Panc1 (cell line): ENCODE measurements around the gene ITFG2.

Experiments
- POLR2AphosphoS5 ChIP-seq: IDR thresholded peaks from 2 replicates; pipeline ENCODE4 v1.6.1; 2012; ENCODE audit warnings: mild to moderate bottlenecking, low read depth, low read length, moderate library complexity
- TF ChIP-seq, protein P1 (sequence below), 2 experiments: IDR thresholded peaks; 2 replicates each; pipeline ENCODE4 v1.6.1; 2011 to 2012; ENCODE audit warnings: low read depth in 2 of 2, control low read depth in 1 of 2, low read length in 1 of 2, mild to moderate bottlenecking in 1 of 2, moderate library complexity in 1 of 2; ENCODE audit not compliant: insufficient read depth in 1 of 2
- TF ChIP-seq, protein P2 (sequence below): fragments of 450-650 bp; IDR thresholded peaks from 2 replicates; pipeline ENCODE4 v1.5.1; 2017; ENCODE audit warnings: mild to moderate bottlenecking

DNA sequence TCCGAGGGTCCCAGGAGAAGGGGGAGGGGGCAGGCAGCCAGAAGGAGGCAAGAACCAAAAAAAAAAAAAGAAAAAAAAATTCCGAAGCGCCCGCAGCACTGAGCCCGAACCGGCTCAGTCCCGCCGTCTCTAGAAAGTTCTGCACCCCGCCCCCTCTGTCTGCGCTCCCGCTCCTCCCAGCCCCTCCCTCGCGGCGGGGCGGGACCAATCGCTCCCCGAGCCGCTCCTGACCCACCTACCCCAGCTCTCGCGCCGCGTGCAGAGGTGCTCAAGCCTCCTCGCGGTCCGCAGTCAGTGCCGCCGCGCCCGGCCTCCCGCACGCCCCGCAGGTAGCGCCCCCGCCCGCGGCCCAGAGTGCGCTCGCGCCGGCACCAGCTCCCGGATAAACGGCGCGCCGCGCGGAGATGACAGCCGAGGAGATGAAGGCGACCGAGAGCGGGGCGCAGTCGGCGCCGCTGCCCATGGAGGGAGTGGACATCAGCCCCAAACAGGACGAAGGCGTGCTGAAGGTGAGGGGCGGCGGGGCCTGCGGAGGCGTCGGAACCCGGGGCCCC lies 17.7 kb upstream of the ITFG2 start, which contains the start of gene FKBP4:
- TF ChIP-seq, protein P1, sequence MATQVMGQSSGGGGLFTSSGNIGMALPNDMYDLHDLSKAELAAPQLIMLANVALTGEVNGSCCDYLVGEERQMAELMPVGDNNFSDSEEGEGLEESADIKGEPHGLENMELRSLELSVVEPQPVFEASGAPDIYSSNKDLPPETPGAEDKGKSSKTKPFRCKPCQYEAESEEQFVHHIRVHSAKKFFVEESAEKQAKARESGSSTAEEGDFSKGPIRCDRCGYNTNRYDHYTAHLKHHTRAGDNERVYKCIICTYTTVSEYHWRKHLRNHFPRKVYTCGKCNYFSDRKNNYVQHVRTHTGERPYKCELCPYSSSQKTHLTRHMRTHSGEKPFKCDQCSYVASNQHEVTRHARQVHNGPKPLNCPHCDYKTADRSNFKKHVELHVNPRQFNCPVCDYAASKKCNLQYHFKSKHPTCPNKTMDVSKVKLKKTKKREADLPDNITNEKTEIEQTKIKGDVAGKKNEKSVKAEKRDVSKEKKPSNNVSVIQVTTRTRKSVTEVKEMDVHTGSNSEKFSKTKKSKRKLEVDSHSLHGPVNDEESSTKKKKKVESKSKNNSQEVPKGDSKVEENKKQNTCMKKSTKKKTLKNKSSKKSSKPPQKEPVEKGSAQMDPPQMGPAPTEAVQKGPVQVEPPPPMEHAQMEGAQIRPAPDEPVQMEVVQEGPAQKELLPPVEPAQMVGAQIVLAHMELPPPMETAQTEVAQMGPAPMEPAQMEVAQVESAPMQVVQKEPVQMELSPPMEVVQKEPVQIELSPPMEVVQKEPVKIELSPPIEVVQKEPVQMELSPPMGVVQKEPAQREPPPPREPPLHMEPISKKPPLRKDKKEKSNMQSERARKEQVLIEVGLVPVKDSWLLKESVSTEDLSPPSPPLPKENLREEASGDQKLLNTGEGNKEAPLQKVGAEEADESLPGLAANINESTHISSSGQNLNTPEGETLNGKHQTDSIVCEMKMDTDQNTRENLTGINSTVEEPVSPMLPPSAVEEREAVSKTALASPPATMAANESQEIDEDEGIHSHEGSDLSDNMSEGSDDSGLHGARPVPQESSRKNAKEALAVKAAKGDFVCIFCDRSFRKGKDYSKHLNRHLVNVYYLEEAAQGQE (IDR thresholded peaks at IDR 0.05; ENCODE audit: insufficient read depth in 1 of 2, low read depth in 2 of 2, low read length in 1 of 2): no peak
- TF ChIP-seq POLR2AphosphoS5: peak; percentile 61; the same call in 1 of the 2 replicates
- TF ChIP-seq, protein P2, sequence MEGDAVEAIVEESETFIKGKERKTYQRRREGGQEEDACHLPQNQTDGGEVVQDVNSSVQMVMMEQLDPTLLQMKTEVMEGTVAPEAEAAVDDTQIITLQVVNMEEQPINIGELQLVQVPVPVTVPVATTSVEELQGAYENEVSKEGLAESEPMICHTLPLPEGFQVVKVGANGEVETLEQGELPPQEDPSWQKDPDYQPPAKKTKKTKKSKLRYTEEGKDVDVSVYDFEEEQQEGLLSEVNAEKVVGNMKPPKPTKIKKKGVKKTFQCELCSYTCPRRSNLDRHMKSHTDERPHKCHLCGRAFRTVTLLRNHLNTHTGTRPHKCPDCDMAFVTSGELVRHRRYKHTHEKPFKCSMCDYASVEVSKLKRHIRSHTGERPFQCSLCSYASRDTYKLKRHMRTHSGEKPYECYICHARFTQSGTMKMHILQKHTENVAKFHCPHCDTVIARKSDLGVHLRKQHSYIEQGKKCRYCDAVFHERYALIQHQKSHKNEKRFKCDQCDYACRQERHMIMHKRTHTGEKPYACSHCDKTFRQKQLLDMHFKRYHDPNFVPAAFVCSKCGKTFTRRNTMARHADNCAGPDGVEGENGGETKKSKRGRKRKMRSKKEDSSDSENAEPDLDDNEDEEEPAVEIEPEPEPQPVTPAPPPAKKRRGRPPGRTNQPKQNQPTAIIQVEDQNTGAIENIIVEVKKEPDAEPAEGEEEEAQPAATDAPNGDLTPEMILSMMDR: no peak
